CD4-positive, CD25-positive, alpha-beta regulatory T cell (primary cell): Measurements from ENCODE around the gene ZNF471. TPM values are rescaled to one million over a fixed set of nuclear protein-coding genes. Genes with fewer than 3 reads are reported as not detected.

ENCODE experiments used
- ATAC-seq, 2 donors: fragments of 150-1000 bp; cut with Tn5 transposase; one replicate each; pipeline ENCODE4 v1.10.0; 2021; ENCODE audit warnings: low read depth in 2 of 2, moderate number of reproducible peaks in 2 of 2, moderate library complexity in 1 of 2
- DNase-seq, 3 donors: peaks; one replicate each; pipeline versions ENCODE4 v3.0.0 to v3.0.0-alpha.2; 2012 to 2022; ENCODE audit warnings: mixed read lengths in 1 of 3
- H3K27ac ChIP-seq: one replicate; pipeline ENCODE4 v1.7.0; 2013; ENCODE audit warnings: mild to moderate bottlenecking, low read length; ENCODE audit not compliant: insufficient read depth, poor library complexity, severe bottlenecking
- H3K27me3 ChIP-seq: one replicate; pipeline ENCODE4 v1.7.0; 2013; ENCODE audit warnings: low read length; ENCODE audit not compliant: control insufficient read depth, insufficient read depth
- H3K36me3 ChIP-seq: one replicate; pipeline ENCODE4 v1.7.0; 2013; ENCODE audit warnings: mild to moderate bottlenecking, low read length, moderate library complexity; ENCODE audit not compliant: control insufficient read depth, insufficient read depth
- H3K4me1 ChIP-seq: 2 replicates; pipeline ENCODE4 v1.7.0; 2013; ENCODE audit warnings: mild to moderate bottlenecking, low read length; ENCODE audit not compliant: insufficient read depth, control insufficient read depth, poor library complexity, severe bottlenecking
- H3K4me3 ChIP-seq: one replicate; pipeline ENCODE4 v1.7.0; 2013; ENCODE audit warnings: low read depth, mild to moderate bottlenecking, low read length, moderate library complexity
- H3K9me3 ChIP-seq, 2 experiments: 1 replicate in 1 of 2; 2 replicates in 1 of 2; pipeline ENCODE4 v1.7.0; 2013; ENCODE audit warnings: low read length in 2 of 2, mild to moderate bottlenecking in 1 of 2, moderate library complexity in 1 of 2; ENCODE audit not compliant: control insufficient read depth in 2 of 2
- H3K27ac Mint-ChIP-seq, 3 donors: one replicate each; pipeline ENCODE4 v1.8.0; 2020 to 2022; ENCODE audit warnings: mild to moderate bottlenecking in 3 of 3, mixed read lengths in 3 of 3, moderate library complexity in 2 of 3
- H3K27me3 Mint-ChIP-seq: one replicate; pipeline ENCODE4 v1.8.0; 2022; ENCODE audit warnings: mild to moderate bottlenecking, mixed read lengths
- H3K36me3 Mint-ChIP-seq: one replicate; pipeline ENCODE4 v1.8.0; 2020; ENCODE audit warnings: mixed read lengths
- H3K4me1 Mint-ChIP-seq, 4 donors: one replicate each; pipeline ENCODE4 v1.8.0; 2020 to 2022; ENCODE audit warnings: mixed read lengths in 4 of 4, mild to moderate bottlenecking in 1 of 4
- H3K4me3 Mint-ChIP-seq, 4 donors: one replicate each; pipeline ENCODE4 v1.8.0; 2020 to 2022; ENCODE audit warnings: mild to moderate bottlenecking in 4 of 4, mixed read lengths in 4 of 4, moderate library complexity in 3 of 4
- H3K9me3 Mint-ChIP-seq, 7 donors: one replicate each; pipeline ENCODE4 v1.8.0; 2020 to 2022; ENCODE audit warnings: mixed read lengths in 7 of 7, mild to moderate bottlenecking in 3 of 7, moderate library complexity in 2 of 7
- polyA plus RNA-seq, 4 donors: library from polyadenylated mRNA; unstranded; fragments of 300-500 nt; fragmentation: Illumina TruSeq; gene quantifications; one replicate each; pipeline ENCODE4 v1.2.3, GENCODE V29; 2021
- total RNA-seq: library from RNA; stranded (reverse); gene quantifications from one replicate; pipeline ENCODE4 v1.2.3, GENCODE V29; 2022

Gene ZNF471
- total and polyA plus RNA-seq, 5 donors from 2014 or later = 0.17 to 0.62 (median 0.34) TPM; not detected in 1

- no peak overlapping the region for H3K27ac ChIP-seq
- no peaks in the 10 kb centered on the region for H3K36me3 ChIP-seq
- no peak for ATAC-seq
- H3K4me1 ChIP-seq = no peaks in the 10 kb centered on the region
- Mint-ChIP-seq H3K4me3 (no peak overlapping the region), H3K27ac (no peak overlapping the region), H3K9me3 (peaks cover 3 to 59% (median 18%) of the 10 kb centered on the region in 7 donors), H3K27me3 (no peaks in the 10 kb centered on the region), H3K4me1 (peaks cover 0 to 8% (median 2%) of the 10 kb centered on the region in 4 donors), H3K36me3 (peaks cover 4% of the 10 kb centered on the region)
- H3K4me3 ChIP-seq = no peak overlapping the region
- DNase-seq = no peak
- H3K27me3 ChIP-seq = peaks cover 2% of the 10 kb centered on the region
- H3K9me3 ChIP-seq = peaks cover 51 to 67% of the 10 kb centered on the region in 2 experiments
Measured at GRCh38 chr19:56504581-56504980, 3.1 kb upstream of the ZNF471 start.

GRCh38 chr19:56508290-56508778, 679 bp downstream of the ZNF471 start:
- no peak overlapping the region for H3K4me3 Mint-ChIP-seq
- no peak overlapping the region for H3K27ac Mint-ChIP-seq
- peaks cover under 1% of the 10 kb centered on the region for H3K36me3 Mint-ChIP-seq
- DNase-seq (no peak), ATAC-seq (no peak)
- Histone ChIP-seq H3K4me1 (no peaks in the 10 kb centered on the region), H3K36me3 (no peaks in the 10 kb centered on the region), H3K27ac (peak overlapping the region; percentile 65), H3K27me3 (peaks cover 2% of the 10 kb centered on the region), H3K4me3 (peak overlapping the region; percentile 34), H3K9me3 (peaks cover 50 to 53% of the 10 kb centered on the region in 2 experiments)
- no peaks in the 10 kb centered on the region for H3K27me3 Mint-ChIP-seq
- peaks cover 0 to 8% (median 2%) of the 10 kb centered on the region in 4 donors for H3K4me1 Mint-ChIP-seq
- peaks cover 0 to 34% (median 13%) of the 10 kb centered on the region in 7 donors for H3K9me3 Mint-ChIP-seq

DNA sequence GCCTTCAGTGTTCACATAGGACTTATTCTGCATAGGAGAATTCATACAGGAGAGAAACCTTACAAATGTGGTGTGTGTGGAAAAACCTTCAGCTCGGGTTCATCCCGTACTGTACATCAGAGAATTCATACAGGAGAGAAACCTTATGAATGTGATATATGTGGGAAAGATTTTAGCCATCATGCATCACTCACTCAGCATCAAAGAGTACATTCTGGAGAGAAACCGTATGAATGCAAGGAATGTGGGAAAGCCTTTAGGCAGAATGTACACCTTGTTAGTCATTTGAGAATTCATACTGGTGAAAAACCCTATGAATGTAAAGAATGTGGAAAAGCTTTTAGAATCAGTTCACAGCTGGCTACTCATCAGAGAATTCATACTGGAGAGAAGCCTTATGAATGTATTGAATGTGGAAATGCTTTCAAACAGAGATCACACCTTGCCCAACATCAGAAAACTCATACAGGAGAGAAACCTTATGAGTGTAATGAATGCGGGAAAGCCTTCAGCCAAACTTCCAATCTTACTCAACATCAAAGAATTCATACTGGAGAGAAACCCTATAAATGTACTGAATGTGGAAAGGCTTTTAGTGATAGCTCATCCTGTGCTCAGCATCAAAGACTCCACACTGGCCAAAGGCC, 17.7 kb downstream of the ZNF471 start:
- no peaks in the 10 kb centered on the region for H3K27me3 ChIP-seq
- peaks cover 64 to 94% of the 10 kb centered on the region in 2 experiments for H3K9me3 ChIP-seq
- no peaks in the 10 kb centered on the region for H3K27me3 Mint-ChIP-seq
- peaks cover 8% of the 10 kb centered on the region for H3K36me3 Mint-ChIP-seq
- peaks cover 0 to 6% (median 0%) of the 10 kb centered on the region in 4 donors for H3K4me1 Mint-ChIP-seq
- no peak overlapping the region for H3K4me3 Mint-ChIP-seq
- H3K27ac ChIP-seq = no peak overlapping the region
- ATAC-seq (no peak), DNase-seq (no peak)
- H3K4me1 ChIP-seq = no peaks in the 10 kb centered on the region
- H3K36me3 ChIP-seq = no peaks in the 10 kb centered on the region
- H3K4me3 ChIP-seq = no peak overlapping the region
- H3K9me3 Mint-ChIP-seq = peaks cover 6 to 79% (median 26%) of the 10 kb centered on the region in 7 donors
- no peak overlapping the region for H3K27ac Mint-ChIP-seq

DNA sequence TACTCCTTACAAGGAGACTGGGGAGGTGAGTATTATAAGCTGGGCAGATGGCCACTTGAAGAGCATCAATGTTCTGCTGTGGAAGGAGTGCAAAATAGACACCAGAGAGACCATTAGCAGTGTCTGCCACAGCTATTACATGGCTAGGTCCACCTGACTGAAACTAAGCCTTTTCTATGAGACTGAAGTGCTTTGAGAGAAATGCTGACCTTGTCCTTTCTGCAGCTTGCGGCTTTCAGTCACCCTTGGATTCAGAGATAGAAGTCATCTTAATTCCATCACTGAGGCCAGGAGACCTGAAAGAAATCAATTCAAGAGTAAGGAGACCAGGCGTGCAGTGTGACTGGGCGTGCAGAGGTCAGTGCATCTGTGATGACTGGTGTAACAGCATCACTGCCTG, 29.8 kb downstream of the ZNF471 start:
- Mint-ChIP-seq H3K4me1 (peaks cover 0 to 29% (median 8%) of the 10 kb centered on the region in 4 donors), H3K36me3 (peaks cover 26% of the 10 kb centered on the region), H3K9me3 (peaks cover 0 to 71% (median 21%) of the 10 kb centered on the region in 7 donors), H3K27me3 (peaks cover 6% of the 10 kb centered on the region), H3K27ac (peak overlapping the region in 1 of 3 donors; percentile 87), H3K4me3 (peak overlapping the region; percentile 88 to 98 (median 92))
- peak overlapping the region; percentile 68 for H3K4me3 ChIP-seq
- H3K27ac ChIP-seq = no peak overlapping the region
- H3K27me3 ChIP-seq = no peaks in the 10 kb centered on the region
- peaks cover 15% of the 10 kb centered on the region for H3K4me1 ChIP-seq
- H3K9me3 ChIP-seq = peaks cover 49 to 84% of the 10 kb centered on the region in 2 experiments
- H3K36me3 ChIP-seq = peaks cover 4% of the 10 kb centered on the region
- DNase-seq (no peak), ATAC-seq (no peak)

DNA sequence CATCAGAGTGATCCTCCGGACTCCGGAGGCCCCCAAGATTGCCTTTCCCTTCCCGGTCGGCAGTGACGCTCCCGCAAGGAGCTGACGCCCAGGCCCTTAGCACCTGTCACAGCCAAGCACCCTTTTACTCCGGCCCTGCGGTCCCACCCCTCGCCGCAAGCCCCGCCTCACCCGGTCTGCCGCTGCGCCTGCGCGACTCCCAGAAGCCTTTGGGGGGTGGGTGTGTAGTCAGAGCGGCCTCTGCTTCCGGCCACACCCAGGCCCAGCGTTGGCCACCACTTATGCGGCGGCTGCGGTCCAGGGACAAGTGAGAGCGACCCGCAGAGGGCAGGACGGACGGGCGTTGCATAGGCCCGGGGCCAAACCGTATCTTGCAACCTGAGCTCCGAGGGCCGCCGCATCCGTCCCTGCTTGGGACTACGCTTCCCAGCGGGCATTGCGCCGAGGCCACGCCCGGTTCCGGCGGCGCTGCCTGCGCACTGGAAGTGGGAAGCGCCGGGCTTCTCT, 30.7 kb downstream of the ZNF471 start:
- H3K9me3 ChIP-seq = peaks cover 51 to 80% of the 10 kb centered on the region in 2 experiments
- no peaks in the 10 kb centered on the region for H3K27me3 ChIP-seq
- H3K4me1 ChIP-seq = peaks cover 15% of the 10 kb centered on the region
- H3K4me3 ChIP-seq = peak overlapping the region; percentile 68
- peak overlapping the region; percentile 87 for H3K27ac ChIP-seq
- ATAC-seq (peak; percentile 89 to 90), DNase-seq (peak; percentile 80 to 90 (median 83))
- Mint-ChIP-seq H3K4me3 (peak overlapping the region; percentile 88 to 98 (median 92)), H3K36me3 (peaks cover 31% of the 10 kb centered on the region), H3K27me3 (peaks cover 6% of the 10 kb centered on the region), H3K9me3 (peaks cover 0 to 66% (median 22%) of the 10 kb centered on the region in 7 donors), H3K27ac (peak overlapping the region; percentile 87 to 98 (median 94)), H3K4me1 (peaks cover 0 to 29% (median 8%) of the 10 kb centered on the region in 4 donors)
- H3K36me3 ChIP-seq = peaks cover 7% of the 10 kb centered on the region

DNA sequence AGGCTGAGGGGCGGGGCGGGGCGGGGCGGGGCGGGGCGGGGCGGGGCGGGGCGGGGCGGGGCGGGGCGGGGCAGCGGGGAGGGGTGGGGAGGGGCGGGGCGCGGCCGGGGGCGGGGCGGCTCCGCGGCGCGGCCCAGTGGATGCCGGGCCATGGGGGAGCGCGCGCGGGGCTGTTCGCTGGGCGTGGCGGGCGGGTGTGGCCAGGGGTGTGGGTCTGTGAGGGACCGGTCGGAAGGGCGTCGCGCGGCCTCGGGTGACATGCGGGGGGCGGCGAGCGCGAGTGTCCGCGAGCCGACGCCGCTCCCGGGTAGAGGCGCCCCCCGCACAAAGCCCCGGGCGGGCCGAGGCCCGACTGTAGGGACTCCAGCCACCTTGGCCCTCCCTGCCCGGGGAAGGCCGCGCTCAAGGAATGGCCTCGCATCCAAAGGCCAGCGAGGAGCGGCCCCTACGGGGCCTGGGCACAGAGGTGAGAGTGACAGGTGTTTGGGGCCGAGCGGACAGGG, 31.2 kb downstream of the ZNF471 start, which contains the start of gene ZFP28:
Gene ZFP28 (plus strand): TSS at position 188 of the 503 bp plus-strand sequence. CDS start 71 bp downstream, at position 259.
- Mint-ChIP-seq H3K4me3 (peak within 1 kb of the TSS; percentile 91 to 98 (median 92)), H3K36me3 (peaks cover 35% of the 10 kb centered on the region), H3K9me3 (peaks cover 0 to 69% (median 23%) of the 10 kb centered on the region in 7 donors), H3K4me1 (peaks cover 0 to 29% (median 8%) of the 10 kb centered on the region in 4 donors), H3K27me3 (peaks cover 6% of the 10 kb centered on the region), H3K27ac (peak within 1 kb of the TSS; percentile 87 to 98 (median 94))
- H3K27me3 ChIP-seq = no peaks in the 10 kb centered on the region
- H3K27ac ChIP-seq = peak within 1 kb of the TSS; percentile 87
- peaks cover 15% of the 10 kb centered on the region for H3K4me1 ChIP-seq
- peaks cover 56 to 80% of the 10 kb centered on the region in 2 experiments for H3K9me3 ChIP-seq
- ATAC-seq = peak in 1 of 2 donors; percentile 56
- peak within 1 kb of the TSS; percentile 68 for H3K4me3 ChIP-seq
- peak in 1 of 3 donors; percentile 66 for DNase-seq
- peaks cover 7% of the 10 kb centered on the region for H3K36me3 ChIP-seq

- H3K4me3 ChIP-seq = no peak overlapping the region
- no peak overlapping the region for H3K4me3 Mint-ChIP-seq
- DNase-seq (no peak), ATAC-seq (no peak)
- H3K9me3 Mint-ChIP-seq = peaks cover 0 to 74% (median 28%) of the 10 kb centered on the region in 7 donors
- peaks cover 70 to 90% of the 10 kb centered on the region in 2 experiments for H3K9me3 ChIP-seq
- H3K4me1 Mint-ChIP-seq = peaks cover 0 to 19% (median 3%) of the 10 kb centered on the region in 4 donors
- no peaks in the 10 kb centered on the region for H3K27me3 ChIP-seq
- H3K36me3 ChIP-seq = peaks cover 29% of the 10 kb centered on the region
- H3K27ac Mint-ChIP-seq = no peak overlapping the region
- peaks cover 7% of the 10 kb centered on the region for H3K4me1 ChIP-seq
- H3K36me3 Mint-ChIP-seq = peaks cover 49% of the 10 kb centered on the region
- no peak overlapping the region for H3K27ac ChIP-seq
- peaks cover 6% of the 10 kb centered on the region for H3K27me3 Mint-ChIP-seq
Measured at GRCh38 chr19:56543776-56544175, 36.1 kb downstream of the ZNF471 start.
